GM21515 (cell line): ENCODE measurements around the gene WIZ.

Source experiments
- ATAC-seq: cut with Tn5 transposase; IDR thresholded peaks from one replicate; pipeline ENCODE4 v1.9.1; 2021; ENCODE audit not compliant: unreplicated experiment

Gene WIZ

GRCh38 chr19:15379083-15379998 lies 70.4 kb downstream of the WIZ start, which contains the start of gene AKAP8:
TSS of gene AKAP8 (minus strand) at chr19:15379787. CDS start at chr19:15379731, 56 bp downstream.
- ATAC-seq: peak; percentile 75

- ATAC-seq: no peak
Measured at GRCh38 chr19:15378534-15379082, 71.1 kb downstream of the WIZ start.

DNA sequence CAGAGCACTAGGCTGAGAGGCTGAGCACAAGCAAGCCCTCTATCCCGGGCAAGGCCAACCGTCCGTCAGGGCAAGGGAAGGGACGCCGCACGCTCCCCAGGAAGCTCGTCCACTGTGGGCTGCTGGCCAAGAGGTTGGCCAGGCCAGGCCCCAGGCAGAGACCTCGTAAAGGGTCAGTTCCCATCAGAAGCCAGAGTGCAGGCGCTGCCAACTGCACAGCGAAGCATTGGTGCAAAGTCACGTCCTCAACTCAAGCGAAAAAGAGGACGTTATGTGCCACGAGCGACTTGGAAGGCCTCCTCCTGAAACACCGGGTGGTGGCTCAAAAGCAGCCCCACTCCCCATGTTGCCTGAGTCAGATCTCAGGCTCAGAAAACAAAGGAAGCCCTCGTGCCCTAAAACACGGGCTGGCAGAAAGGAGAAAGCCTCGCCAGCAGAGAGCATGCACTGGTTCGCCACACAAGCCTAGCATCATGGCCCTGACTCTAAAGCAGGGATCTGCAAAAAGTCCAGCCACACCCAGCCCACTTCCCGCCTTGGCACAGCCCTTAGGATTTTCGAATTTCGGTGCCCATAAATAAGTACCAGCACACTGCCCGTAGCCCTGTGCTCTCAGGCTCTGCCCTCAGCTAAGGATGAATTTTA lies 74.8 kb downstream of the WIZ start:
- ATAC-seq: no peak

DNA sequence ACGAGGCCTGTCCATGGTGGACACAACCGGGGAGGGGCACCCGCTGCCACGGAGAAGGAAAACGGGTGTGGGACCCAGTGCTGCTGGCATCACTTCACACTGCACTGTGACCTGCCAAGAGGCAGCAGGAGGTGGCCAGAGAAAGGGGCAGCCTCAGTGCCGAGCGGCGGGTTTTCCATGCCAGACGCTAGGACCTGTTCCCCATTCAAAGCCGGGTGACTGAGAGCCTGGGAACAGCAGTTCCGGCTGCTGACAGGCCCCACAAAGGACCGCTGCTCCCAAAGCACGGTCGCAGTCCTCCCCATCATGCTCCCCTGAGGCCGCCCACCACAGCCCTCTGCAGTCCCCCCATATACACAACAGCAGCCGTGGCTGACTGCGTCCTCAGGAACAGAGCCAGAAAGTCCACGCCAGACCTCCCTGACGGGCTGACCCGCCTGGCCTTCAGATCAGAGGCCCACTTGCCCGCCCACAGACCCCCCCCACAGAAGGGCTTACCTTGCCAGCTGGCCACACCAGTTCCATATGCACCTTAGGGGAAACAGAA lies 75.6 kb downstream of the WIZ start:
- no peak for ATAC-seq

DNA sequence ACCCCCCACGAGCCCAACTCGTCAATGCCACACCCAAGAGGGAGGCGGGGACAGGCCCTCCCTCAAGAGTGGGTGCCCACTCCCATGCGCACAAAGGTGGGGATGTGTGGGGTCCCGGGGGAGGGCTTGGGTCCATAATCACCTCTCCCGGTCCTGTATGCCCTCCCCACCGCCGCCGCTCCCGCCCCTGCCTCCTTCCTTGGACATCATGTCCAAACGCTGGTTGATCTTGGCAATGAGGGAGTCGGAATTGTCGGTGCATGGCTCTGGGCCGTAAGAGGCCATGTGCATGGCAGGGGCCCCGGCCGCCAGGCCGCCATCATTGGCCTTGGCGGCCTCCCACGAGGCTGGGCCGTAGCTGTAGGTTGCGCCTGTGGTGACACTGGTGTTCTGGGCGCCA lies 76.1 kb downstream of the WIZ start:
- ATAC-seq: no peak

DNA sequence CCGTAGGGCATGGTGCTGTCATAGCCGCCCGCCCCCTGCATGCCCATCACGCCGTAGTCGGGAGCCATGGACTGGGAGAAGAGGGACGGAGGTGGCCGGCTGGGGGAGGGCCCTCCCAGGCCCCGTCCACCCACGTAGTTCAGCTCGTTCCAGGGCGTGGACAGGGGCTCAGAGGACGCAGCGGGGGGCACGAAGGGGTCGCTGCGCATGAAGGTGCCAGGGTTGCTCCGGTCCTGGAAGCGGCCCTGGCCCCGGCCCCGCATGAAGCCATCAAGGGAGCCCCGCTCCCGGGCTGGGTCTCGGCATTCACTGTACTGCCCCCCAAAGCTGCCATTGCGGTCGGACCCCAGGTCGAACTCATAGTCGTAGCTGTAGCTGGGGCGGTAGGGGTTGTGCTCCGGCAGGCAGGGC lies 76.9 kb downstream of the WIZ start:
- ATAC-seq: no peak

GRCh38 chr19:15372470-15372869 lies 77.3 kb downstream of the WIZ start:
- no peak for ATAC-seq

DNA sequence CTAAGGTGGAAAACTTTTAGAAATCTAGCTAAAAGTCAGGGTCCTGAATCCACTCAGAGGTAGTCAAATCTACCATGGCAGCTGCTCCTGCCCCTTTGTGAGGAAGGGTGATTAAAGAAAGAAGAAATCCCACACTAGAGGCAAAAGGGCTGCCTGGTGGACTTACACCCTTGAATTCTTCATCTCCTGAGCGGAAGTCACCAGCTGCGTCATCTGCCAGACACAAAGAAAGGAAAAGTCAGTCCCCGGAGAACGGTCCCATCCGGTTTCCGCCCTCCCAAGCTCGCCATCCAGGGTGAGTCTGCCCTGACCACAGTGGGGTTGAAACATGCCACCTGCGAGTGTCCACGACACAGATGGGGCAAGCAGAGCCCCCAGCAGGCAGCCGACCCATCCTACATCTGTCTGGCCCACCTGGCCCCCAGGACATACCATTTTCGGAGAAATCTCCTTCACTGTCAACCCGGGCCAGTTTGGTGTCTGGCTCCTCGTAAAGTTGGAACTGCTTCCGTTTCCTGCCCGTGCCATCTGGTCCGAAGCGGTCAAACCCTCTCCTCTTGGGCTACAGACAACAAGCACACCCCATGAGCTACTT lies 77.9 kb downstream of the WIZ start:
- ATAC-seq: no peak

DNA sequence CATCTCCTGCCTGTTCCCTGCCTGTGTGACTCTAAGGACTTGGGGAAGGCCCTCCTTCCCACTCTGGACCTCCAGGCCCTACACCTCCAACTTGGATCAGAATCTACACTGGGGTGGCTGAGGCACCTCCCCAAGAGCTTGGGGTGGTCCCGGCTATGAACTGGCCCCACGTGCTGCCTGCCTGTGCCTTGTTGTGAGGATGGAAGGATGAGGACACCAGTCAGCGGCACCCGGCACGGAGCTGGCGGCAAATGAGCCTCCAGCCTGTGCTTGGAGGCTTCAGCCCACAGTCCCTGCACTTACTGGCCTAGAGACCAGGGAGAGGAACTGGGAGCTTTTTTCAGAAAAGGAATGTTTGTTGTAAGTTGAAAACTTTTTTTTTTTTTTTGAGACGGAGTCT lies 78.6 kb downstream of the WIZ start:
- ATAC-seq: no peak
